Measurements from ENCODE around the gene ZMIZ2. TPM values are rescaled to one million over a fixed set of nuclear protein-coding genes. Genes with fewer than 3 reads are reported as not detected.

The ZMIZ2 gene
- total RNA-seq, 1 donor from 2014 or later: 76.8 TPM

GRCh38 chr7:44762726-44763522 is 14.3 kb downstream of the ZMIZ2 start:
- peaks cover 2% of the 10 kb centered on the region for H3K4me1 ChIP-seq (ENCODE audit: insufficient read depth, low read length)
- TF ChIP-seq EZH2 (IDR thresholded peaks at IDR 0.05; ENCODE audit: insufficient read depth, low read length): no peak
- no peak for TF ChIP-seq CTCF (IDR thresholded peaks at IDR 0.05; ENCODE audit: insufficient read depth, low read depth, low read length)
- no peak overlapping the region for H3K9ac ChIP-seq (ENCODE audit: low read length)
- FAIRE-seq (no peak), DNase-seq (ENCODE audit: low read depth) (no peak)
- no peak overlapping the region for H2AFZ ChIP-seq (ENCODE audit: low read depth, low read length)
- Mint-ChIP-seq H3K36me3 (ENCODE audit: low read depth, unreplicated experiment) (peaks cover 20% of the 10 kb centered on the region), H3K4me3 (ENCODE audit: unreplicated experiment) (no peak overlapping the region), H3K27ac (ENCODE audit: unreplicated experiment) (no peak overlapping the region), H3K9me3 (ENCODE audit: unreplicated experiment) (no peaks in the 10 kb centered on the region), H3K27me3 (ENCODE audit: low read depth, unreplicated experiment) (no peaks in the 10 kb centered on the region), H3K4me1 (ENCODE audit: low read depth, unreplicated experiment) (no peaks in the 10 kb centered on the region)
- no peak overlapping the region for H3K27ac ChIP-seq (ENCODE audit: low read depth, low read length)
- H3K27me3 ChIP-seq (ENCODE audit: insufficient read depth, low read length): no peaks in the 10 kb centered on the region
- H4K20me1 ChIP-seq (ENCODE audit: insufficient read depth, low read length): peaks cover 8% of the 10 kb centered on the region
- no peak overlapping the region for H3K4me2 ChIP-seq (ENCODE audit: low read length)
- no peaks in the 10 kb centered on the region for H3K9me3 ChIP-seq (ENCODE audit: insufficient read depth, low read depth, low read length)
- H3K36me3 ChIP-seq (ENCODE audit: insufficient read depth, low read length): peaks cover 12% of the 10 kb centered on the region
- H3K4me3 ChIP-seq (ENCODE audit: insufficient read depth, low read depth, low read length): no peak overlapping the region
- no peaks in the 10 kb centered on the region for H3K79me2 ChIP-seq (ENCODE audit: insufficient read depth, low read length)

- Mint-ChIP-seq H3K9me3 (ENCODE audit: unreplicated experiment) (no peaks in the 10 kb centered on the region), H3K27me3 (ENCODE audit: low read depth, unreplicated experiment) (no peaks in the 10 kb centered on the region), H3K36me3 (ENCODE audit: low read depth, unreplicated experiment) (peaks cover 22% of the 10 kb centered on the region), H3K4me1 (ENCODE audit: low read depth, unreplicated experiment) (peaks cover 3% of the 10 kb centered on the region), H3K4me3 (ENCODE audit: unreplicated experiment) (no peak overlapping the region), H3K27ac (ENCODE audit: unreplicated experiment) (no peak overlapping the region)
- Histone ChIP-seq H3K27ac (ENCODE audit: low read depth, low read length) (no peak overlapping the region), H3K27me3 (ENCODE audit: insufficient read depth, low read length) (no peaks in the 10 kb centered on the region), H3K4me1 (ENCODE audit: insufficient read depth, low read length) (peaks cover 12% of the 10 kb centered on the region), H2AFZ (ENCODE audit: low read depth, low read length) (no peak overlapping the region), H3K4me3 (ENCODE audit: insufficient read depth, low read depth, low read length) (no peak overlapping the region), H3K9me3 (ENCODE audit: insufficient read depth, low read depth, low read length) (no peaks in the 10 kb centered on the region), H3K79me2 (ENCODE audit: insufficient read depth, low read length) (no peaks in the 10 kb centered on the region), H4K20me1 (ENCODE audit: insufficient read depth, low read length) (peaks cover 13% of the 10 kb centered on the region), H3K36me3 (ENCODE audit: insufficient read depth, low read length) (peaks cover 12% of the 10 kb centered on the region), H3K9ac (ENCODE audit: low read length) (no peak overlapping the region), H3K4me2 (ENCODE audit: low read length) (no peak overlapping the region)
- FAIRE-seq: no peak
- no peak for DNase-seq (ENCODE audit: low read depth)
- no peak for TF ChIP-seq EZH2 (IDR thresholded peaks at IDR 0.05; ENCODE audit: insufficient read depth, low read length)
- no peak for TF ChIP-seq CTCF (IDR thresholded peaks at IDR 0.05; ENCODE audit: insufficient read depth, low read depth, low read length)
Measured at GRCh38 chr7:44764081-44764480, 15.4 kb downstream of the ZMIZ2 start.
